Activated CD4-positive, alpha-beta T cell treated with anti-CD3 and anti-CD28 coated beads for 36 hours (primary cell): ENCODE results near the gene RMRP. TPM values are rescaled to one million over a fixed set of nuclear protein-coding genes. Genes with fewer than 3 reads are reported as not detected.
"Not testable (repeated sequence)": the region's sequence is repeated elsewhere in the genome, so short reads cannot be mapped to it uniquely, and the experiment has no call there.

Experiments used
- ATAC-seq: fragments of 200-7000 bp; cut with Tn5 transposase; one replicate; pipeline ENCODE4 v1.10.0; 2021; ENCODE audit warnings: mild to moderate bottlenecking, moderate library complexity
- CTCF ChIA-PET: fragments of 350-600 bp; sonication (Branson Sonifier 250); formaldehyde crosslinking; loops from one replicate; lab custom pipeline; 2021; ENCODE audit warnings: antibody characterized with exemption; lab: Charles Lee
- POLR2A ChIA-PET: fragments of 350-600 bp; sonication (Branson Sonifier 250); formaldehyde crosslinking; loops from one replicate; lab custom pipeline; 2021; ENCODE audit warnings: antibody characterized with exemption, inconsistent platforms; lab: Charles Lee
- DNase-seq: peaks from one replicate; pipeline ENCODE4 v3.0.0-alpha.2; 2020
- H3K27ac Mint-ChIP-seq: one replicate; pipeline ENCODE4 v1.8.0; 2021; ENCODE audit warnings: mixed read lengths
- H3K27me3 Mint-ChIP-seq: one replicate; pipeline ENCODE4 v1.8.0; 2021; ENCODE audit warnings: mixed read lengths
- H3K36me3 Mint-ChIP-seq: one replicate; pipeline ENCODE4 v1.8.0; 2021; ENCODE audit warnings: low read depth, mixed read lengths
- H3K4me1 Mint-ChIP-seq: one replicate; pipeline ENCODE4 v1.8.0; 2021; ENCODE audit warnings: mixed read lengths
- H3K4me3 Mint-ChIP-seq: one replicate; pipeline ENCODE4 v1.8.0; 2021; ENCODE audit warnings: mild to moderate bottlenecking, moderate library complexity, mixed read lengths
- H3K9me3 Mint-ChIP-seq: one replicate; pipeline ENCODE4 v1.8.0; 2021; ENCODE audit warnings: low read depth, mixed read lengths
- intact Hi-C, 2 experiments: fragments of 100-400 bp; cut with DNase I in 1 of 2; cut with micrococcal nuclease in 1 of 2; formaldehyde crosslinking; loops; one replicate each; pipeline versions ENCODE4 v1.14.2 to v1.15.1; 2022 to 2024; cut with DNase I, micrococcal nuclease
- total RNA-seq, 2 experiments: library from RNA; stranded (reverse); gene quantifications; one replicate each; pipeline ENCODE4 v1.2.3, GENCODE V29; 2021

RMRP gene
- total RNA-seq, 2 experiments from 2014 or later = 894 to 11,462 TPM

DNA sequence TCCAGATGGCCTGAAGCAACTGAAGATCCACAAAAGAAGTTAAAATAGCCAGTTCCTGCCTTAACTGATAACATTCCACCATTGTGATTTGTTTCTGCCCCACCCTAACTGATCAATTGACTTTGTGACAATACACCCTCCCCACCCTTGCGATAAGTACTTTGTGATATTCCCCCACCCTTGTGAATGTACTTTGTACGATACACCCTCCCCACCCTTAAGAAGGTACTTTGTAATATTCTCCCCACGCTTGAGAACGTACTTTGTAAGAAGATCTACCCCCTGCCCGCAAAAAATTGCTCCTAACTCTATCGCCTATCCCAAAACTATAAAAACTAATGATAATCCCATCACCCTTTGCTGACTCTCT, 21.0 kb downstream of the RMRP start:
- H3K4me3 Mint-ChIP-seq, H3K27me3 Mint-ChIP-seq, POLR2A ChIA-PET, H3K27ac Mint-ChIP-seq, ATAC-seq, intact Hi-C loops, DNase-seq, H3K9me3 Mint-ChIP-seq: not testable (repeated sequence)
- H3K36me3 Mint-ChIP-seq = peaks cover 17% of the 10 kb centered on the region
- CTCF ChIA-PET = interaction anchor here (0.6 to 1.6 kb wide), 2 partner anchors 23 to 60 kb away, joined by 3 read pairs; no protein-coding TSS in a partner anchor
- peaks cover 47% of the 10 kb centered on the region for H3K4me1 Mint-ChIP-seq

GRCh38 chr9:35636135-35636876, 21.5 kb downstream of the RMRP start:
- peaks cover 5% of the 10 kb centered on the region for H3K9me3 Mint-ChIP-seq
- peaks cover 47% of the 10 kb centered on the region for H3K4me1 Mint-ChIP-seq
- intact Hi-C loops = no loop called here
- H3K4me3 Mint-ChIP-seq = no peak overlapping the region
- no peak for DNase-seq
- H3K36me3 Mint-ChIP-seq = peaks cover 13% of the 10 kb centered on the region
- H3K27me3 Mint-ChIP-seq = no peaks in the 10 kb centered on the region
- POLR2A ChIA-PET = no interaction called here
- ATAC-seq = no peak
- CTCF ChIA-PET = interaction anchor here (0.6 to 1.8 kb wide), 4 partner anchors 11 to 60 kb away, joined by 3 to 9 read pairs (median 3); no protein-coding TSS in a partner anchor
- no peak overlapping the region for H3K27ac Mint-ChIP-seq

- DNase-seq = no peak
- Mint-ChIP-seq H3K27me3 (no peaks in the 10 kb centered on the region), H3K27ac (no peak overlapping the region), H3K9me3 (peaks cover 5% of the 10 kb centered on the region), H3K4me1 (peaks cover 47% of the 10 kb centered on the region), H3K4me3 (no peak overlapping the region), H3K36me3 (peaks cover 8% of the 10 kb centered on the region)
- intact Hi-C loops = no loop called here
- CTCF ChIA-PET = interaction anchor here (1.2 to 1.8 kb wide), 3 partner anchors 11 to 61 kb away, joined by 3 to 9 read pairs (median 3); no protein-coding TSS in a partner anchor
- POLR2A ChIA-PET = no interaction called here
- ATAC-seq = no peak
These were observed 22.1 kb downstream of the RMRP start for GRCh38 chr9:35635730-35636129.

DNA sequence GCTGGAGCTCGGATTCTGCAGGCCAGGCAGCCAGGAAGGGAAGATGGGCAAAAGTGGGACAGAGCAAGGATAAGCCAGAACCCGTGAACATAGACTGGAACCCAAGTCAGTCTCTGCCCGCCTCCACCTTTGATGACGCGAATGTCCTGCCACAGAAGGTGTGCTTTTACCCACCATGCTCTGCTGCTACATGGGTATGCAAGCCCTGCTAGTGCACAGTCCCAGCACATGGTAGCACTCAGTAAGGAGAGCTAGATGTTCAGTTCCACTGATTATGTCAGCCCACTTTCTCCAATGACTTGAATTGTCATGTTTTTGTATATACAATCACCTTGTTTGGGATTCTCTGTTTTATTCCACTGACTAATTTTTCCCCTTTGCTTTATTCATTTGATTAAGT, 28.2 kb downstream of the RMRP start:
- POLR2A ChIA-PET = interaction anchor here (0.7 kb wide), 1 partner anchor 1150 kb away, joined by 3 read pairs; no protein-coding TSS in a partner anchor
- no peaks in the 10 kb centered on the region for H3K36me3 Mint-ChIP-seq
- H3K4me3 Mint-ChIP-seq = no peak overlapping the region
- no peak for DNase-seq
- H3K27me3 Mint-ChIP-seq = no peaks in the 10 kb centered on the region
- CTCF ChIA-PET = interaction anchor here (1.2 to 4.8 kb wide), 5 partner anchors 9 to 153 kb away, joined by 3 to 27 read pairs (median 7); no protein-coding TSS in a partner anchor
- no peaks in the 10 kb centered on the region for H3K9me3 Mint-ChIP-seq
- H3K4me1 Mint-ChIP-seq = peaks cover 5% of the 10 kb centered on the region
- intact Hi-C loops = no loop called here
- peak; percentile 39 for ATAC-seq
- no peak overlapping the region for H3K27ac Mint-ChIP-seq

- H3K27ac Mint-ChIP-seq = no peak overlapping the region
- H3K27me3 Mint-ChIP-seq = no peaks in the 10 kb centered on the region
- ATAC-seq (no peak), DNase-seq (no peak)
- intact Hi-C loops = no loop called here
- no peaks in the 10 kb centered on the region for H3K36me3 Mint-ChIP-seq
- ChIA-PET POLR2A (interaction anchor here (0.5 kb wide), 1 partner anchor 8 kb away, joined by 5 read pairs; no protein-coding TSS in a partner anchor), CTCF (interaction anchor here (0.7 to 4.8 kb wide), 7 partner anchors 8 to 152 kb away, joined by 3 to 27 read pairs (median 5); no protein-coding TSS in a partner anchor)
- no peaks in the 10 kb centered on the region for H3K9me3 Mint-ChIP-seq
- H3K4me1 Mint-ChIP-seq = peaks cover 3% of the 10 kb centered on the region
- H3K4me3 Mint-ChIP-seq = no peak overlapping the region
These were observed 29.3 kb downstream of the RMRP start for GRCh38 chr9:35628389-35628991.

DNA sequence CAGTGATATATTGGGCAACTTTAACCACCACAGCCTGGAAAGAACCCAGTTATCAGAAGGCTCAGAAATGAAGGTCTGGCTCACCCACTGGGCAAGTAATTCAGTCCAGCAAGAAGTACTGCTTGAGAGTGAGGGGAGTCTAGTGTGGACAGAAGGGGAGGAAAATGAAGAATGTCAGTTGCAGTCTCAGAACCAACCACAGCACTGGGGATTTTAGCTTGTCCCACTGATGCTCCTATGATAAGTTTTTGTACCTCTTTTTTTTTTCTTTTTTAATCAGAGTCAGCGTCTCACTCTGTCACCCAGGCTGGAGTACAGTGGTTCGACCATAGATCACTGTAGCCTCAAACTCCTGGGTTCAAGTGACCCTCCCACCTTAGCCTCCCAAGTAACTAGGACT, 30.2 kb downstream of the RMRP start:
- Mint-ChIP-seq H3K36me3 (no peaks in the 10 kb centered on the region), H3K27ac (no peak overlapping the region), H3K4me1 (peaks cover 3% of the 10 kb centered on the region), H3K27me3 (no peaks in the 10 kb centered on the region), H3K9me3 (no peaks in the 10 kb centered on the region), H3K4me3 (no peak overlapping the region)
- ChIA-PET POLR2A (no interaction called here), CTCF (interaction anchor here (0.6 to 1.2 kb wide), 2 partner anchors 16 to 65 kb away, joined by 3 read pairs; no protein-coding TSS in a partner anchor)
- no peak for DNase-seq
- no peak for ATAC-seq
- intact Hi-C loops = no loop called here

DNA sequence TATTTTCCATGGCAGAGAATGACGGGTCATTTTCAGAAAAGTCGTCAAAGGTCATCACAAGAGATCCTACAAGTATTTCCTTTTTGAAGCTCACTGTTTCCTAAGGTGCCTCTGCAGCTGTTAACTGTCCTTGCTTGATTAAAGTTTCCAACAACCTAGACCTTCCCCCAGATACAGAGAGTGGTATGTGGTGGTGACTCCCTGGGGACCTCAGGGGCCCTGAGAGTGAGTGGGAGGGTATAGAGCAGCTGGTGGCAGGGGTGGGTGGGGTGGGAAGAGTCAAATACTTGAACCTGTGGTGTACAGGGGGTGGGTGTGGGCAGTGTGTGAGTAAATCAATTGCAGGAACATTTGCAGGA, 38.0 kb downstream of the RMRP start:
- peak overlapping the region; percentile 87 for H3K27ac Mint-ChIP-seq
- intact Hi-C loops = loop anchor here (1.0 to 5.0 kb wide), 3 partner anchors 38 to 113 kb away; partner anchors contain the start of genes CCDC107 (in 1 of the 2), CREB3 (in 1 of the 2), RMRP (in 1 of the 2) and TLN1 (in 1 of the 2)
- no peaks in the 10 kb centered on the region for H3K9me3 Mint-ChIP-seq
- POLR2A ChIA-PET = no interaction called here
- DNase-seq (peak; percentile 52), ATAC-seq (peak; percentile 62)
- H3K4me1 Mint-ChIP-seq = peaks cover 38% of the 10 kb centered on the region
- H3K4me3 Mint-ChIP-seq = peak overlapping the region; percentile 40
- CTCF ChIA-PET = interaction anchor here (0.7 to 2.3 kb wide), 11 partner anchors 9 to 570 kb away, joined by 3 to 16 read pairs (median 5); partner anchors contain the start of genes ARHGEF39, CCDC107 and RMRP
- H3K36me3 Mint-ChIP-seq = no peaks in the 10 kb centered on the region
- H3K27me3 Mint-ChIP-seq = no peaks in the 10 kb centered on the region

DNA sequence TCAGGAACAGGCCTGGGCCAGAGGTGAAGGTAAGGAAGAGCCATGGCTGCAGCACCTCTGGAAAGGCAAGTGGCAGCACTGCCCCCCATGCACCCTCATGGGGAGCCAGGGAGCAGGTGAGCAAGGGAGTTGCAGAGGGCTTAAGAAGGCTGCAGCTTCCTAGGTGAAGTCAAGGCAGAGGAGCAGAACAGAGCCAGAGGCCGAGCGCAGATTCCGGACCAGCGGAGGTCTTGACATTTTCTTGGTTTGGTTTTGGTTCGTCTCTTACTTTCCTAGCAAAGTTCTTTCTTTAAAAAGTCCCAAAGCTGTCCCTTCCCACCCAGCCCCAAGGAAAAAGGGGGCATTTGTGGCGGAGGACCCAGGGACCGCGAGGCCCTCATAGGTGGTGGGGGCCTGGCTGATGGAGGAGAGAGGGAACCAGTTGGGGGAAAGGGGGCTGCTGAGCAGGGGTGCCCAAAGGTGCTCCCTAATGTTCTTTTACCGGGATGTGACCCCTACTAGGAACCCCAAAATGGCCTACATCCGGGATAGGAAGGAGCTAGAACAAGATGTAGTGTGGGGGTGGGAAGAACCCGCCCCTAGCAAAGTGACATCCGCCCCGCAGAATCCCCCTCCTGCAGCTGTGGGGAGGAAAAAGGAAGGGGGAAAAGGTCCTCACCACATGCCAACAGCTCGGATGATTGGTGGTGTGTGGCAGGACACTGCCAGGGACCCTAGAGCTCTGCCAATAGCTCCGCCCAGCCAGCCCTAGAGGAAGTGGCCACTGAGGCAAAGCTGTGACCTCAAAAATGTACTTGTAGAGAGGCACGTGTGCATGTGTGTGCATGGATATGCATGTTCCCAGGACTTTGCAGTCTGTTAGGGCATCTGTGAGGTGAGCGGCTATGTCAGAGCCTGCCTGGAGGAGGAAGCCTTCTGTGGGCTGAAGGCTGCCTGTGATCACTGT, 38.7 kb downstream of the RMRP start:
- Mint-ChIP-seq H3K4me1 (peaks cover 38% of the 10 kb centered on the region), H3K36me3 (no peaks in the 10 kb centered on the region), H3K9me3 (no peaks in the 10 kb centered on the region), H3K27ac (peak overlapping the region; percentile 87), H3K27me3 (no peaks in the 10 kb centered on the region), H3K4me3 (peak overlapping the region; percentile 77)
- ChIA-PET POLR2A (interaction anchor here (0.6 kb wide), 1 partner anchor 94 kb away, joined by 4 read pairs; no protein-coding TSS in a partner anchor), CTCF (interaction anchor here (0.8 to 2.3 kb wide), 10 partner anchors 8 to 571 kb away, joined by 3 to 16 read pairs (median 6); partner anchors contain the start of genes ARHGEF39, CCDC107 and RMRP)
- ATAC-seq (peak; percentile 72), DNase-seq (peak; percentile 70)
- intact Hi-C loops = loop anchor here (1.0 to 5.0 kb wide), 3 partner anchors 38 to 113 kb away; partner anchors contain the start of genes CCDC107 (in 1 of the 2), CREB3 (in 1 of the 2), RMRP (in 1 of the 2) and TLN1 (in 1 of the 2)

DNA sequence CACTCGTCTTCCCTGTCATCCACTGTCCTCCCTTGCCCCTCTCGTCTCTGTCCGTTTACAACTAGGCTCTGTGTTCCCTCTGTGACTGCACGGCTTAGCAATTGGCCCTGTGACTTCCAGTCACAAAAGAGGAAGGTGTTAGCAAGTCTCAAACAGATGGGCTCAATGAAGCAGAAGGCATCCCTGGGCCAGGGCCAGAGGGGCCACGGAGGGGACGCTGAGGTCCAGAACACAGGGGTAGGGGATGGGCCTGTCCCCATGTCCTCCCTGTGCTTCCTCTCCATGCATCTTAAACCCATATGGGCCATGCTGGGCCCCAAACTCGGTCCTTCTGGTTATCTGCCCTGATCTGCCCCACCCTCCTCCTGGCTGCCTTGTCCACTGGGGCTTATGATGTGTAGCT, 39.5 kb downstream of the RMRP start, which contains the start of gene CD72:
TSS of gene CD72 (minus strand) at position 89 of the 403 bp plus-strand sequence. CDS start 110 bp downstream, outside the sequence.
- intact Hi-C loops = loop anchor here in 1 of 2 experiments (5.0 kb wide), 2 partner anchors 39 to 114 kb away; partner anchors contain the start of genes CCDC107, CREB3, RMRP and TLN1
- DNase-seq = no peak
- ATAC-seq = no peak
- H3K4me3 Mint-ChIP-seq = peak within 1 kb of the TSS; percentile 77
- no peaks in the 10 kb centered on the region for H3K9me3 Mint-ChIP-seq
- no peaks in the 10 kb centered on the region for H3K27me3 Mint-ChIP-seq
- H3K27ac Mint-ChIP-seq = peak within 1 kb of the TSS; percentile 87
- POLR2A ChIA-PET = no interaction called here
- CTCF ChIA-PET = interaction anchor here (0.6 to 1.1 kb wide), 3 partner anchors 15 to 499 kb away, joined by 3 read pairs; partner anchors contain the start of genes CCDC107 and RMRP
- peaks cover 38% of the 10 kb centered on the region for H3K4me1 Mint-ChIP-seq
- no peaks in the 10 kb centered on the region for H3K36me3 Mint-ChIP-seq

DNA sequence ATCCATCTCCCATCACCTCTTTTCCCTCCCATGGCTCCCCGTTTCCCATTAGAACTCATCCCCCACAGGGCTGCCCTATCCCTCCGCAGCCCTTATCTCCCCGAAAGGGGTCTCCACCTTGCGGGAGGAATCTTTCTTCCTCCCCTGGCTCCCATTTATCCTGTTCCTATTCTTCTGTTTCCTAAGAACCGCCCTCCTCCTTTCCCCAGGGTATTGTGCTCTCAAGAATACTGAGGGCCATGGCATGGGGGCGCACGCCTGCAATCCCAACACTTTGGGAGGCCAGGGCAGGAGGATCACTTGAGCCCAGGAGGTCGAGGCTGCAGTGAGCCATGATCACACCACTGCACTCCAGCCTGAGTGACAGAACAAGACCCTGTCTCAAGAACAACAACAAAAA, 40.3 kb downstream of the RMRP start:
- Mint-ChIP-seq H3K9me3 (no peaks in the 10 kb centered on the region), H3K4me3 (peak overlapping the region; percentile 77), H3K4me1 (peaks cover 38% of the 10 kb centered on the region), H3K27me3 (no peaks in the 10 kb centered on the region), H3K36me3 (no peaks in the 10 kb centered on the region), H3K27ac (peak overlapping the region; percentile 79)
- POLR2A ChIA-PET = interaction anchor here (0.7 to 0.9 kb wide), 3 partner anchors 8 to 115 kb away, joined by 3 read pairs; partner anchors contain the start of gene CREB3
- CTCF ChIA-PET = interaction anchor here (0.6 to 1.8 kb wide), 14 partner anchors 8 to 924 kb away, joined by 3 to 9 read pairs (median 3); partner anchors contain the start of genes CCDC107, RMRP, TESK1 and TLN1
- no peak for DNase-seq
- intact Hi-C loops = loop anchor here (1.0 to 5.0 kb wide), 4 partner anchors 13 to 115 kb away; partner anchors contain the start of genes CCDC107 (in 1 of the 2), CREB3 (in 1 of the 2), RMRP (in 1 of the 2) and TLN1 (in 1 of the 2)
- ATAC-seq = no peak
